Smooth muscle cell (in vitro differentiated cells): Measurements from ENCODE around the gene RNMT. TPM values are rescaled to one million over a fixed set of nuclear protein-coding genes. Genes with fewer than 3 reads are reported as not detected.

Experiments
- DNase-seq: peaks from one replicate; lab custom pipeline; 2025; ENCODE audit not compliant: unreplicated experiment; lab: John Stamatoyannopoulos, UW
- H2AFZ ChIP-seq: fragments of 200-600 bp; sonication (generic); 2 replicates; pipeline ENCODE4 v1.6.0; 2016; ENCODE audit warnings: antibody characterized with exemption, low read depth, mild to moderate bottlenecking
- H3F3A ChIP-seq: fragments of 200-600 bp; sonication (generic); 2 replicates; pipeline ENCODE4 v1.6.0; 2017; ENCODE audit warnings: antibody characterized with exemption, low read depth
- H3K27ac ChIP-seq: fragments of 200-600 bp; sonication (generic); 2 replicates; pipeline ENCODE4 v1.5.1; 2016; ENCODE audit warnings: low read depth, mild to moderate bottlenecking
- H3K27me3 ChIP-seq: fragments of 200-600 bp; sonication (generic); 2 replicates; pipeline ENCODE4 v1.6.1; 2016; ENCODE audit warnings: low read depth, mild to moderate bottlenecking
- H3K36me3 ChIP-seq: fragments of 200-600 bp; sonication (generic); 2 replicates; pipeline ENCODE4 v1.5.1; 2016; ENCODE audit warnings: low read depth
- H3K4me1 ChIP-seq: fragments of 200-600 bp; sonication (generic); 2 replicates; pipeline ENCODE4 v1.5.1; 2016; ENCODE audit warnings: low read depth
- H3K4me2 ChIP-seq: fragments of 200-600 bp; sonication (generic); 2 replicates; pipeline ENCODE4 v1.6.0; 2016; ENCODE audit warnings: mild to moderate bottlenecking
- H3K4me3 ChIP-seq: fragments of 200-600 bp; sonication (generic); 2 replicates; pipeline ENCODE4 v1.5.1; 2016; ENCODE audit warnings: mild to moderate bottlenecking
- H3K79me2 ChIP-seq: fragments of 200-600 bp; sonication (generic); 2 replicates; pipeline ENCODE4 v1.6.0; 2016; ENCODE audit warnings: low read depth, mild to moderate bottlenecking
- H3K9ac ChIP-seq: fragments of 200-600 bp; sonication (generic); 2 replicates; pipeline ENCODE4 v1.6.0; 2016; ENCODE audit warnings: low read depth
- H3K9me3 ChIP-seq: fragments of 200-600 bp; sonication (generic); replicated peaks from 2 replicates; pipeline ENCODE4 v1.5.1; 2016; ENCODE audit warnings: low read depth
- H4K20me1 ChIP-seq: fragments of 200-600 bp; sonication (generic); 2 replicates; pipeline ENCODE4 v1.6.0; 2016; ENCODE audit warnings: low read depth
- WGBS: methylation state at CpG from one replicate; pipeline ENCODE4 v1.1.7; 2016; ENCODE audit warnings: low lambda C conversion rate; 5-methylcytosine and 5-hydroxymethylcytosine counted together
- polyA plus RNA-seq: library from polyadenylated mRNA; unstranded; fragments of >200 nt; fragmentation: Nextera tagmentation; extraction: Ambion mirVana; gene quantifications from 2 replicates; pipeline ENCODE4 v1.2.1, GENCODE V29; 2016
- total RNA-seq: library from RNA; depleted of rRNA; stranded (reverse); fragments of >200 nt; gene quantifications from 2 replicates; pipeline ENCODE4 v1.2.3, GENCODE V29; 2014
- TF ChIP-seq, protein P1 (sequence below): fragments of 200-600 bp; sonication (generic); IDR thresholded peaks from 2 replicates; pipeline ENCODE4 v1.5.1; 2017; ENCODE audit warnings: borderline replicate concordance, mild to moderate bottlenecking, antibody characterized with exemption; ENCODE audit not compliant: insufficient read depth, poor library complexity, severe bottlenecking

Gene RNMT
- total and polyA plus RNA-seq, 2 experiments from 2014 or later = 38.6 to 48.3 TPM

- H3K4me3 ChIP-seq = no peak overlapping the region
- DNase-seq = no peak
- H3K79me2 ChIP-seq = peaks cover 83% of the 10 kb centered on the region
- no peaks in the 10 kb centered on the region for H3K9me3 ChIP-seq
- no peaks in the 10 kb centered on the region for H3K36me3 ChIP-seq
- H3K27me3 ChIP-seq = no peaks in the 10 kb centered on the region
- peaks cover 19% of the 10 kb centered on the region for H4K20me1 ChIP-seq
- no peaks in the 10 kb centered on the region for H3K4me1 ChIP-seq
- no peak overlapping the region for H2AFZ ChIP-seq
- 91% methylated on average over 3 of the region's 3 CpGs for WGBS
- no peaks in the 10 kb centered on the region for H3F3A ChIP-seq
- TF ChIP-seq, protein P1, sequence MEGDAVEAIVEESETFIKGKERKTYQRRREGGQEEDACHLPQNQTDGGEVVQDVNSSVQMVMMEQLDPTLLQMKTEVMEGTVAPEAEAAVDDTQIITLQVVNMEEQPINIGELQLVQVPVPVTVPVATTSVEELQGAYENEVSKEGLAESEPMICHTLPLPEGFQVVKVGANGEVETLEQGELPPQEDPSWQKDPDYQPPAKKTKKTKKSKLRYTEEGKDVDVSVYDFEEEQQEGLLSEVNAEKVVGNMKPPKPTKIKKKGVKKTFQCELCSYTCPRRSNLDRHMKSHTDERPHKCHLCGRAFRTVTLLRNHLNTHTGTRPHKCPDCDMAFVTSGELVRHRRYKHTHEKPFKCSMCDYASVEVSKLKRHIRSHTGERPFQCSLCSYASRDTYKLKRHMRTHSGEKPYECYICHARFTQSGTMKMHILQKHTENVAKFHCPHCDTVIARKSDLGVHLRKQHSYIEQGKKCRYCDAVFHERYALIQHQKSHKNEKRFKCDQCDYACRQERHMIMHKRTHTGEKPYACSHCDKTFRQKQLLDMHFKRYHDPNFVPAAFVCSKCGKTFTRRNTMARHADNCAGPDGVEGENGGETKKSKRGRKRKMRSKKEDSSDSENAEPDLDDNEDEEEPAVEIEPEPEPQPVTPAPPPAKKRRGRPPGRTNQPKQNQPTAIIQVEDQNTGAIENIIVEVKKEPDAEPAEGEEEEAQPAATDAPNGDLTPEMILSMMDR = no peak
- no peak overlapping the region for H3K27ac ChIP-seq
- no peak overlapping the region for H3K9ac ChIP-seq
- H3K4me2 ChIP-seq = no peak overlapping the region
Observed at GRCh38 chr18:13696961-13697360, 29.5 kb upstream of the RNMT start.

- Histone ChIP-seq H3K4me1 (no peaks in the 10 kb centered on the region), H3K36me3 (peaks cover 7% of the 10 kb centered on the region), H3K9me3 (peaks cover 14% of the 10 kb centered on the region), H3K79me2 (peaks cover 95% of the 10 kb centered on the region), H3K4me2 (no peak overlapping the region), H3K27me3 (no peaks in the 10 kb centered on the region), H3K27ac (no peak overlapping the region), H4K20me1 (peaks cover 19% of the 10 kb centered on the region), H3K9ac (no peak overlapping the region), H2AFZ (no peak overlapping the region), H3F3A (no peaks in the 10 kb centered on the region), H3K4me3 (no peak overlapping the region)
- no peak for DNase-seq
- TF ChIP-seq, protein P1 = no peak
- 100% methylated on average over 1 of the region's 1 CpG for WGBS
Observed at GRCh38 chr18:13700153-13700552, 26.3 kb upstream of the RNMT start.

DNA sequence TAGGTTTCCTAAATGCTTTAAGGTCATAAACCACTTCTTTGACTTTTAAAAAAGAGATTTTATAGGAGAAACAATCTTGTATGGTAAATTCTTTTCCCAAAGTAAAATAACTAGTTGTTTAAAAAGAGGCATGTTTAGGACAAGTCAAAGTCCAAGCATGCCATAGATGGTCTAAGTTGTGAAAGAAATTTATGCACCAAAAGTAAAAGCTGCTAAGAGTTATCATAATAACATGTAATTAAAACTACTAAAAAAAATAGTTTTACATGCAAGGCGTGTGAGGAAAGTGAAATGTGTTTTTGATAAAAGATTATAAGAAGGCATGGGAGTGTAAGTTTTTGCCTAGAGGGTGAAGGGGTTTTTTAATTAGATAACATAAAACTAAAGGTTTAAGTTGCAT, 22.6 kb upstream of the RNMT start:
- Histone ChIP-seq H3F3A (no peaks in the 10 kb centered on the region), H4K20me1 (peaks cover 2% of the 10 kb centered on the region), H3K4me1 (no peaks in the 10 kb centered on the region), H3K36me3 (peaks cover 16% of the 10 kb centered on the region), H3K9me3 (peaks cover 14% of the 10 kb centered on the region), H3K79me2 (peaks cover 90% of the 10 kb centered on the region), H3K27ac (no peak overlapping the region), H3K4me2 (no peak overlapping the region), H3K4me3 (no peak overlapping the region), H3K9ac (no peak overlapping the region), H2AFZ (no peak overlapping the region), H3K27me3 (no peaks in the 10 kb centered on the region)
- TF ChIP-seq, protein P1 = no peak
- no peak for DNase-seq
- WGBS = 90% methylated on average over 1 of the region's 1 CpG

DNA sequence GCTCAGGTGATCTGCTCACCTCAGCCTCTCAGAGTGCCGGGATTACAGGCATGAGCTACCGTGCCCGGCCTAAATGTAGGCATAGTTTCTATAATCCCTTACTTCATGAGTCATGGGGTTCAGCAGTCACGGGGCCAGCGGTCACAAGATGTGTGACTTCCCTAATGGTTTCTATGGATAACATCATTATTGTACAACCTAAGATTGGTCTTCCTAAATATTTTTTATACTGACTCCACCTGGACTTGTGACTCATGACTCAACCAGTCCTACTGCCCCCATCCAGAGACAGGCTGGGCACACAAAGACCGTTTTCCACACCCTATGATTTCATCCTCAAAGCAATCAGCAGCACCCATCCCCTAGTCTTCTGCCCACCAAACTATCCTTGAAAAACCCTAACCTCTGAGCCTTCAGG, 16.1 kb upstream of the RNMT start:
- H2AFZ ChIP-seq = no peak overlapping the region
- peaks cover 53% of the 10 kb centered on the region for H4K20me1 ChIP-seq
- H3K4me3 ChIP-seq = no peak overlapping the region
- H3K4me1 ChIP-seq = no peaks in the 10 kb centered on the region
- H3K36me3 ChIP-seq = peaks cover 9% of the 10 kb centered on the region
- H3K27ac ChIP-seq = peak overlapping the region; percentile 23
- DNase-seq = no peak
- no peak overlapping the region for H3K4me2 ChIP-seq
- peaks cover 91% of the 10 kb centered on the region for H3K79me2 ChIP-seq
- TF ChIP-seq, protein P1 = no peak
- H3F3A ChIP-seq = no peaks in the 10 kb centered on the region
- H3K9ac ChIP-seq = no peak overlapping the region
- no peaks in the 10 kb centered on the region for H3K27me3 ChIP-seq
- 86% methylated on average over 6 of the region's 6 CpGs for WGBS
- no peaks in the 10 kb centered on the region for H3K9me3 ChIP-seq
